Camera-type eye (tissue), 1 donor: ENCODE results near the gene TIMM10. TPM values are rescaled to one million over a fixed set of nuclear protein-coding genes. Genes with fewer than 3 reads are reported as not detected.

Experiments
- total RNA-seq: library from RNA; depleted of rRNA; stranded (reverse); fragments of >200 nt; gene quantifications from one replicate; pipeline ENCODE4 v1.2.3, GENCODE V29; 2014

Gene TIMM10, protein sequence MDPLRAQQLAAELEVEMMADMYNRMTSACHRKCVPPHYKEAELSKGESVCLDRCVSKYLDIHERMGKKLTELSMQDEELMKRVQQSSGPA
- total RNA-seq: 18.0 TPM

DNA sequence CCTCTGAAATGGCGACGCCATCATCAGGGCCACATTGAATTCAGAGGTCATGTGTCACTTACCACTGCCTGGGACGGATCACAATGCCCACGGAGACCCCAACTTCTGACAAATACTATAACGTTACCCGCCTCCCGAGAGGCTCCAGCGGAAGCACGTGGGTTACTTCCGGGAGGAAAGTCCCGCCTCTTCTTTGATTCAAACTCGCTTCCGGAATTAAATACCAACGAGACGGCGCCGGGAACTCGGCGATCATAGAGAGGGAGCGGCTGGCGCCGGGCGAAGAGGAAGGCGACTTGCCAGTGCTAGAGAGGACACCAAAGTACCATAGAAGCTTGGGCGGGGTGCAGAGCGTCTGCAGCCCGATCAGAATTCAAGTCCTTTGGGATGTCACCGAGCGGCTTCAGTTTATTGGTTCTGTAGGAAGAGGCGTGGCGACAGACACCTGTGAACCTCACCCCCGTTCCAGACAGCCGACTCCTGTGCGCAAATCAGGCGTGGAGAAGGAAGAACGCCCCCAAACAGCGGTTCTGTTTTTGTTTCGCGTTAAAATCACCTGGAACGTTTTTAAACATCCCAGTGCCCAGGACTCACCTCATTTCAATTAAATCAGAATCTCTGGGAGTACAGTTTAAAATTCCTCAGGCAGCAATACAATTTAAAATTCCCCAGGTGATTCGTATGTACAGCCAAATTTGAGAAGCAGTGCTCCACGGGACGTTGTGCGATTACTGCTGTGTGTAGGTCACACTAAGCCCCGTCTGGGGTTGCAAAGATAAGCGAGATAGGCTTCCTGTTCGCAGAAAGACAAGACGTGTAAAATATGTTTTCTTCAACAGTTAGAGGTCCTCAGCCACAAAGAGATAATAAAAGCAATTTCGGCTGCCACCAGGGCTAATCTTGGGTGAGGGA lies at the start of gene TIMM10:
TIMM10 (minus strand) TSS at position 159 of the 912 bp plus-strand sequence. CDS start 565 bp downstream, outside the sequence.

DNA sequence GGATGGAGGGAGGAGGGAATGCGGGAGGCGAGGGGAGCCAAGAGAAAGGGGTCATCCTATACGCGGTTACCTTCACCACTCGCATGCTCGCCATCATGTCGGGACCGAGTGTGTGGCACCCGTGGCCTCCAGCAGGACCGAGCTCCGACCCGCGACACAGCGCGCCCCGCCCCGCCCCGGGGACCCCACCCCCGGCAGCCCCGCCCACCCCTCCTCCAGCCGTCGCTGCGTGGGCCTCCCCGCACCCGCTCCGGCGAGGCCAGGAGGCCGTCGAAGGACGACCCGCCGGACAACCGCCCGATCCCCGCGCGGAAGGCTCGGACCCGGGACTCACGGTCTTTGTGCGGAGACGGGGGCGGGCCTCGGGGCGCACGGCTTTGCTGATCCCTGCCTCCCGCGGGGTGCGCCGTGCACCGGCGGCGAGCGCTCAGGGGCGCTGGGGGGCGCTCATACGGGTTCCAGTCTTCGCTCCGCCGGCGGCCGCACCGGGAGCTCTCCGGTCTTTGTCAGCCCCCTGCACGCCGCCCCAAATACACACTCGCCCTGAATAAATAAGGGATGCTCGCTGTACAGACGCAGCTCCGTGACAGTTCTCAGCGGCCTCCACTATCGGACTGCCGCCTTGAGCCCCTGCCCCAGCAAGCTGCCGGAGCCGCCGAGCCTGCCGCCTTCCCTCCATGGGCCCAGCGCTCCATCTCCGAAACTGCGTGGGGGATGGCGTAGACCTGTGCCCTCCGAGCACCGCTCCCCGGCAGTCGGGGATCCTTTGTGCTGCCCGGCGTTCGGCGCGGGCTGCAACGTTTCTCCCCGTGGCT lies 37.2 kb upstream of the TIMM10 start, which contains the start of gene UBE2L6:
UBE2L6 (minus strand) TSS at position 158 of the 815 bp plus-strand sequence; CDS start at position 97, 61 bp downstream.

DNA sequence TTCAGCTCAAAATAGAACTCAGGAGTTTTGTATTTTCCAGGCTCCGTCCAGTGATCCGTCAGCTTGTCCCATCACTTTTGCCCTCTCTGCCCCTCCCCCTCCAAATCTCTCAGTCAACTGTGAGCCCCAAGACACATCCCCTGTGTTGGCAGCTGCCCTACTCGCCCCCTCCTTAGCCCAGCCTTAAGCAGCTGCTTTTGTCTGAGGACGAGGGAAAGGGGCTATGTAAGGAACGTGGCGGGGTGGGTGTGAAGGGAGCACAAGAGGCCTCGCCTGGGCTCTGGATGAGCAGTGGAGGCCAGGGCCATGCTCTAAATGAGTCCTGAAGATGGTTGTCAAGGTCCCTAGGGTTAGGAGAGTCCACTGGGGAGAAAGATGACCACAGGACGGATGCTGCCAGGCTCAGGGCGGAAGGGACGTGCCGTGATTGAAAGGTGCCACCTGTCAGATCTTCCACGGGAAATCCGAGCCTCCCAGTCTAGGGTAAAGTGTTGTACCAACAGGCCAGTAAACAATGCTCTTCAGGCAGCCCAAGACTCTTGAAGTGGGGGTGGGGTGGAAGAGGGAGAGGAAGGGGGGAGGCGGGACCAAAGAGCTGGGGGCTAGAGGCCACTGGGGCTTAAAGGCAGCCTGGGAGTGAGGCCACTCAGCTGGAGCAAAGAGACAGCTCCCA lies 6.5 kb upstream of the TIMM10 start, which contains the start of gene SMTNL1:
SMTNL1 (plus strand) TSS at position 649 of the 673 bp plus-strand sequence. CDS start 5,048 bp downstream, outside the sequence.

DNA sequence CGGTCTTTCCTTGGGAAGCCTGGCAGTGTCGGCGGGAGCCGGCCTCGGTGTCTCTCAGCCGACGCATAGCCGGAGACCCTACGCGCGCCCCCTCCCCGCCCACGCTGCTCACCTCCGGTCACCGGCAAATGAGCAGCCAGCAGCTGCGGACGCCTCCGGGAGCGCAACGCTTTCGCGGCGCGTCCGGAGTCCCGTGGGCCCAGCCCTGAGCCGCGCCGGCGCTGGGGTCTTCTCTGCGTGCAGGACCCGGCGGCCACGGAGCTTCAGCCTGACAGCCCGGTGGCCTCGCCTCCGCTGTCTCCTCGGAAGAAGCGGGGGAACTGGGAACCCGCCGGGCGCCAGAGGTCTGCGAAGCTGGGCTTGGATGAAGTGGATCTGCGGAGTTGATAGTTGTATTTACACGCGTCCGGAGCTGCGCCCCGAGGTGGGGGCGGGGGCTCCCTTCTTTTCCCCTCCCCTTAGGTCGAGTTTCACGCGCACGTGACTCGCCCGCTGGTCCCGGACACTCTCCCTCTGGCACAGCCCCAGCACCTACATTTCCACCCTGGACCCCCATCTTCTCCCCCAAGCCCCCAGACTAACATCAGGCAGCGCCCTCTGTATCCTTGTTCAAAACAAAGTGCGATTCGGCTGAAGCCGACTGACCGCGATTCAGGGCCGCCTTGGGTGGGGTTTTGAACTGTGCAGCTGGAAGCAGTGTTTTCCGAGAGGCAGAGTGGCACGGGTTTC lies 15.1 kb downstream of the TIMM10 start, which contains the start of gene SLC43A1:
SLC43A1 (minus strand) TSS at position 371 of the 729 bp plus-strand sequence. CDS start 1,591 bp downstream, outside the sequence.

Other genes starting within 250 kb of the TIMM10 start
- 49.8 TPM for gene TNKS1BP1, start 205.8 kb downstream of the TIMM10 start, total RNA-seq
- gene SSRP1, start 194.9 kb downstream of the TIMM10 start, total RNA-seq: 69.4 TPM
- 1.3 TPM for gene P2RX3, start 192.4 kb downstream of the TIMM10 start, total RNA-seq
- not detected for gene PRG3, start 149.6 kb downstream of the TIMM10 start, total RNA-seq
- not detected for gene PRG2, start 140.1 kb downstream of the TIMM10 start, total RNA-seq
- 19.0 TPM for gene SLC43A3, start 103.6 kb downstream of the TIMM10 start, total RNA-seq
- gene RTN4RL2, start 70.2 kb downstream of the TIMM10 start, total RNA-seq: 0.93 TPM
- 11.8 TPM for gene SLC43A1, start 15.1 kb downstream of the TIMM10 start, total RNA-seq
- gene SMTNL1, start 6.8 kb upstream of the TIMM10 start, total RNA-seq: 0.88 TPM
- 23.0 TPM for gene UBE2L6, start 36.9 kb upstream of the TIMM10 start, total RNA-seq
- 31.2 TPM for gene SERPING1, start 66.9 kb upstream of the TIMM10 start, total RNA-seq
- gene YPEL4, start 119.2 kb upstream of the TIMM10 start, total RNA-seq: 3.5 TPM
- 13.9 TPM for gene CLP1, start 127.0 kb upstream of the TIMM10 start, total RNA-seq
- gene ZDHHC5, start 137.4 kb upstream of the TIMM10 start, total RNA-seq: 49.8 TPM
- 18.5 TPM for gene MED19, start 181.5 kb upstream of the TIMM10 start, total RNA-seq
- 60.7 TPM for gene TMX2, start 181.8 kb upstream of the TIMM10 start, total RNA-seq
- 76.9 TPM for gene SELENOH, start 210.7 kb upstream of the TIMM10 start, total RNA-seq
- gene BTBD18, start 221.1 kb upstream of the TIMM10 start, total RNA-seq: not detected
- gene CTNND1, start 231.0 kb upstream of the TIMM10 start, total RNA-seq: 190 TPM